ENCODE measurements around the gene PCP4L1. TPM values are rescaled to one million over a fixed set of nuclear protein-coding genes. Genes with fewer than 3 reads are reported as not detected.

Gene PCP4L1
- total RNA-seq: not detected
- long read RNA-seq: 0 reads

GRCh38 chr1:161258439-161259344 lies at the start of gene PCP4L1:
TSS of gene PCP4L1 (plus strand) at chr1:161258745. CDS start at chr1:161258975, 230 bp downstream.
- no peak for TF ChIP-seq CTCF (IDR thresholded peaks at IDR 0.05; ENCODE audit: borderline replicate concordance)
- Histone ChIP-seq H3K4me3 (peak within 1 kb of the TSS; percentile 65), H3K36me3 (peaks cover 6% of the 10 kb centered on the region), H3K4me1 (peaks cover 9% of the 10 kb centered on the region), H3K27ac (replicated peaks) (no peak within 1 kb of the TSS), H3K9me3 (replicated peaks) (peaks cover 20% of the 10 kb centered on the region), H3K27me3 (ENCODE audit: low read depth) (peaks cover 67% of the 10 kb centered on the region)
- intact Hi-C loops (cut with micrococcal nuclease): no loop called here
- DNase-seq: peak; percentile 20

GRCh38 chr1:161209790-161210409 lies 48.6 kb upstream of the PCP4L1 start:
- peaks cover 97% of the 10 kb centered on the region for H3K36me3 ChIP-seq
- intact Hi-C loops (cut with micrococcal nuclease): no loop called here
- peak; percentile 66 for DNase-seq
- peaks cover 58% of the 10 kb centered on the region for H3K4me1 ChIP-seq
- peak overlapping the region; percentile 90 for H3K27ac ChIP-seq (replicated peaks)
- peak; percentile 93 for TF ChIP-seq CTCF (IDR thresholded peaks at IDR 0.05; ENCODE audit: borderline replicate concordance)
- H3K4me3 ChIP-seq: no peak overlapping the region
- H3K27me3 ChIP-seq (ENCODE audit: low read depth): no peaks in the 10 kb centered on the region
- H3K9me3 ChIP-seq (replicated peaks): no peaks in the 10 kb centered on the region

GRCh38 chr1:161214369-161214768 lies 44.2 kb upstream of the PCP4L1 start:
- no peak for TF ChIP-seq CTCF (IDR thresholded peaks at IDR 0.05; ENCODE audit: borderline replicate concordance)
- Histone ChIP-seq H3K36me3 (peaks cover 57% of the 10 kb centered on the region), H3K4me3 (no peak overlapping the region), H3K27ac (replicated peaks) (peak overlapping the region; percentile 41), H3K4me1 (peaks cover 24% of the 10 kb centered on the region), H3K27me3 (ENCODE audit: low read depth) (no peaks in the 10 kb centered on the region), H3K9me3 (replicated peaks) (no peaks in the 10 kb centered on the region)
- intact Hi-C loops (cut with micrococcal nuclease): no loop called here
- no peak for DNase-seq

- H3K4me3 ChIP-seq: peak within 1 kb of the TSS; percentile 44
- H3K36me3 ChIP-seq: peaks cover 50% of the 10 kb centered on the region
These were observed 43.5 kb upstream of the PCP4L1 start, which contains the start of gene FCER1G for GRCh38 chr1:161215076-161215475. TSS of gene FCER1G (plus strand) at chr1:161215295. CDS start at chr1:161215322, 27 bp downstream.

More at GRCh38 chr1:161215076-161215475, 43.5 kb upstream of the PCP4L1 start, which contains the start of gene FCER1G:
- Histone ChIP-seq H3K27ac (replicated peaks) (peak within 1 kb of the TSS; percentile 42), H3K27me3 (ENCODE audit: low read depth) (no peaks in the 10 kb centered on the region), H3K9me3 (replicated peaks) (no peaks in the 10 kb centered on the region), H3K4me1 (peaks cover 17% of the 10 kb centered on the region)
- intact Hi-C loops (cut with micrococcal nuclease): no loop called here
- TF ChIP-seq CTCF (IDR thresholded peaks at IDR 0.05; ENCODE audit: borderline replicate concordance): no peak
- peak; percentile 61 for DNase-seq

Data from left ventricle myocardium inferior (tissue), 1 donor.